Parathyroid adenoma (tissue), 2 donors: ENCODE measurements around the gene RCE1.

Source experiments
- H2AFZ ChIP-seq: fragments of 300-600 bp; sonication (generic); one replicate; pipeline ENCODE4 v1.7.0; 2017; ENCODE audit warnings: antibody characterized with exemption, mild to moderate bottlenecking
- H3K27ac ChIP-seq: fragments of 300-600 bp; sonication (generic); one replicate; pipeline ENCODE4 v1.7.0; 2017
- H3K27me3 ChIP-seq: fragments of 300-600 bp; sonication (generic); one replicate; pipeline ENCODE4 v1.7.0; 2017; ENCODE audit warnings: low read length; ENCODE audit not compliant: control insufficient read depth, insufficient read depth
- H3K36me3 ChIP-seq: fragments of 300-600 bp; sonication (generic); one replicate; pipeline ENCODE4 v1.7.0; 2017; ENCODE audit warnings: low read length; ENCODE audit not compliant: control insufficient read depth, insufficient read depth
- H3K4me1 ChIP-seq: fragments of 300-600 bp; sonication (generic); one replicate; pipeline ENCODE4 v1.7.0; 2017; ENCODE audit warnings: control low read depth
- H3K4me2 ChIP-seq: fragments of 300-600 bp; sonication (generic); one replicate; pipeline ENCODE4 v1.7.0; 2017; ENCODE audit warnings: low read length
- H3K4me3 ChIP-seq: fragments of 300-600 bp; sonication (generic); one replicate; pipeline ENCODE4 v1.7.0; 2017; ENCODE audit warnings: low read depth, low read length
- H3K79me2 ChIP-seq: fragments of 300-600 bp; sonication (generic); one replicate; pipeline ENCODE4 v1.7.0; 2017; ENCODE audit warnings: control low read depth
- H3K9ac ChIP-seq: fragments of 300-600 bp; sonication (generic); one replicate; pipeline ENCODE4 v1.7.0; 2017; ENCODE audit warnings: mild to moderate bottlenecking
- H3K9me3 ChIP-seq: fragments of 300-600 bp; sonication (generic); one replicate; pipeline ENCODE4 v1.7.0; 2017; ENCODE audit warnings: low read length; ENCODE audit not compliant: control insufficient read depth
- CTCF ChIP-seq: fragments of 300-600 bp; sonication (generic); IDR thresholded peaks from one replicate; pipeline ENCODE4 v1.7.0; 2017; ENCODE audit warnings: antibody characterized with exemption, mild to moderate bottlenecking
- donor health status: primary hyperparathyroidism.

RCE1 gene

GRCh38 chr11:66870616-66871520, 27.6 kb downstream of the RCE1 start:
- H3K4me2 ChIP-seq: no peak overlapping the region
- TF ChIP-seq CTCF: no peak
- no peak overlapping the region for H3K27ac ChIP-seq
- no peaks in the 10 kb centered on the region for H3K27me3 ChIP-seq
- H3K36me3 ChIP-seq: no peaks in the 10 kb centered on the region
- H3K4me3 ChIP-seq: no peak overlapping the region
- peaks cover 2% of the 10 kb centered on the region for H3K4me1 ChIP-seq
- H3K9ac ChIP-seq: no peak overlapping the region
- no peaks in the 10 kb centered on the region for H3K79me2 ChIP-seq
- no peak overlapping the region for H2AFZ ChIP-seq
- no peaks in the 10 kb centered on the region for H3K9me3 ChIP-seq

- no peak overlapping the region for H2AFZ ChIP-seq
- no peak overlapping the region for H3K4me2 ChIP-seq
- H3K4me1 ChIP-seq: peaks cover 8% of the 10 kb centered on the region
- H3K27me3 ChIP-seq: no peaks in the 10 kb centered on the region
- H3K9me3 ChIP-seq: no peaks in the 10 kb centered on the region
- no peak overlapping the region for H3K9ac ChIP-seq
- H3K4me3 ChIP-seq: no peak overlapping the region
- no peaks in the 10 kb centered on the region for H3K36me3 ChIP-seq
- no peaks in the 10 kb centered on the region for H3K79me2 ChIP-seq
- TF ChIP-seq CTCF: no peak
- no peak overlapping the region for H3K27ac ChIP-seq
Observed at GRCh38 chr11:66871521-66871901, 28.3 kb downstream of the RCE1 start.

- H3K4me3 ChIP-seq: no peak overlapping the region
- no peak overlapping the region for H3K4me2 ChIP-seq
- no peak overlapping the region for H2AFZ ChIP-seq
- H3K9me3 ChIP-seq: no peaks in the 10 kb centered on the region
- no peaks in the 10 kb centered on the region for H3K27me3 ChIP-seq
- H3K79me2 ChIP-seq: no peaks in the 10 kb centered on the region
- H3K36me3 ChIP-seq: no peaks in the 10 kb centered on the region
- H3K9ac ChIP-seq: no peak overlapping the region
- H3K27ac ChIP-seq: no peak overlapping the region
- peaks cover 24% of the 10 kb centered on the region for H3K4me1 ChIP-seq
- no peak for TF ChIP-seq CTCF
Observed at GRCh38 chr11:66874232-66874631, 31.0 kb downstream of the RCE1 start.

DNA sequence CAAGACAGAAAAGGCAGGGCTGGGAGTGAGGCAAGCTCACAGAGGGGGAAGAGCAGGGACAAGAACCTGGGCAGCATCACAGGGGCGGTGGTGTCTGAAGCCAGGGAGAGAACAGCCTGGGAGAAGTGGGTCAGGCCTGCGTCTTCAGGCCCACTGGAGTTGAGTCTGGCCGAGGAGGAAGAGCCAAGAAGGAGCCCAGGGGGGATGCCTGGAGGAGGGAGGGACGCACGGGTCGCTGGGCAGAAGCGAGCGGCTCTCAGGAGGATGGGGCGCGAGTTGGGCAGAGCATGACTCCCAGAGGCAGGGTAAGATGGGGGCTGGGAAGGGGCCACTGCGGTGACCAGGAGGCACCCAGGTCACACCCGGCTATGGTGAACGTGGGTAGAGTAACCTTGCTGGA, 32.1 kb downstream of the RCE1 start:
- Histone ChIP-seq H3K9ac (no peak overlapping the region), H3K79me2 (no peaks in the 10 kb centered on the region), H3K27me3 (no peaks in the 10 kb centered on the region), H3K4me3 (no peak overlapping the region), H3K9me3 (no peaks in the 10 kb centered on the region), H3K4me1 (peaks cover 27% of the 10 kb centered on the region), H3K27ac (no peak overlapping the region), H3K4me2 (no peak overlapping the region), H2AFZ (no peak overlapping the region), H3K36me3 (no peaks in the 10 kb centered on the region)
- no peak for TF ChIP-seq CTCF
